Cortex of kidney (tissue), 1 donor: Measurements from ENCODE around the gene TBL1X.

ENCODE experiments used
- DNase-seq: peaks from one replicate; lab custom pipeline; 2025; lab: John Stamatoyannopoulos, UW

The TBL1X gene

DNA sequence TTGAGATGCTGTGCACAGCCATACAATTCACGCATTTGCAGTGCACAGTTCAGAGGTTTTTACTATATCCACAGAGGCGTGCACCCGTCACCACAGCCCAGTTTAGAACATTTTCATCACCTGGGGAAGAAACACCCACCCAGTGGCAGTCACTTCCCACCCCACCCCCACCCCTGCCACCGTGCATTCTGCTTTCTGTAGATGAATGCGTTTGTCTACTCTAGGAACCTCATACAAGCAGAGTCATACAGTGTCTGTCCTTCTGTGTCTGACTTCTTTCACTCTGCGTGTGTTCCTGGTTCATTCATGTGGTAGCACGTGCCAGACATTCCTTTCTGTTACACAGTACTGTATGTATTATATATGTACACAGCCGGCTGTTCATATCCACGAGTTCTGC lies 122.8 kb downstream of the TBL1X start:
- no peak for DNase-seq

DNA sequence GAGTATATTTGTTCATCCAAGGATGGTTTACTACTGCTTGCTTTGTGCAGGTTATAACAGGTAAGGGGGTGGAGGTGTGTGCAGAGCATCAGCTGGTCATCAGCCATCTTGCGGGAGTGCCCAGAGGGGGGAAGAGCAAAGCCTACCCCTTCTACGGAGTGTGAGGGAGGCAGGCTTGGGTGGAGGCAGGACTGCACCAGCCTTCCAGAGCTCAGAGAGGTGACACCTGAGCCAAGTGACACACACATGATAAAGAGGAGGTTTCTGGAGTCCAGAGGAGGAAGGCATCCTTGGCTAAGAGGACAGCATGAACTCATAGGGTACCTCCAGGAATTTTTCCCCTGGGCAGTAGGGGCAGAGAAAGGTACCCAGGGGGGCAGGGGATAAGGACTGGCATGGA lies 126.6 kb downstream of the TBL1X start:
- no peak for DNase-seq

DNA sequence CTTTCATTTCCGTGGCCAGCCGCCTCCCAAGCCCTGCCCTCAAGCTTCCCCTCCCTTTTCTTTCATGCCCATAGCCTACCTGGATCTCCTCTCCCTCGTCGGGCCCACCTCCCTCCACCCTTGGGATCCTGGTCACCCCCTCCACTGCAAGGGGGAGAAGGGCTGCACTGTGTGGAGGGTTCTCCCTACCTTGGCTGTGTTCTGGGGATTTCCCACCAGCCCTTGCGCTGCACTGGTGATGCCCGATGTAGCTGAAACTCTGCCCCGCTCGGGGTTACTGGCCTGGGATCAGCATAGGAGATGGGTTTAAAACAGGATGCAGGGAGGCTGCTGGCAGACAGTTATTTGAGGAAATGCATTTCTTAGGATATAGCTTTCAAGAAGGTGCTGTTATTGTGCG lies 128.9 kb downstream of the TBL1X start:
- DNase-seq, result no peak

DNA sequence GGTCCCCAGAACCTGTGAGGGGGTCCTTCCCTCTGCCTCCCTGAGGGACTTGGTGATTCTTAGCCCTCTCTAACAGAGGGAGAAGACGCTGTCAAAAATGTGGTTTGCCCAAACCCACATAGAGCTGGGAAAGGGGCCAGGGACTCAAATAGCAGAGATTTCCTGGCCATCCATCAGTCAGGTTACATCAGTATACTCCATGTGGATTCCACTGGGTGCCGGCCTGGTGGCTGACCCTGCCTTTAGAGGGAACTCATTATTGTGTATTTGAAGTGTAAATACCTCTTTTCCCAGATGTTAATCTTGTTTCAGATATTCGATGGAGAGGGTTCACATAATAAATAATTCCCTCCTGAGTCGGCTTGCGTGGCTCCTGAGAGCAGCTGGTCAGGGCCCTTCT lies 130.3 kb downstream of the TBL1X start:
- DNase-seq, result no peak

DNA sequence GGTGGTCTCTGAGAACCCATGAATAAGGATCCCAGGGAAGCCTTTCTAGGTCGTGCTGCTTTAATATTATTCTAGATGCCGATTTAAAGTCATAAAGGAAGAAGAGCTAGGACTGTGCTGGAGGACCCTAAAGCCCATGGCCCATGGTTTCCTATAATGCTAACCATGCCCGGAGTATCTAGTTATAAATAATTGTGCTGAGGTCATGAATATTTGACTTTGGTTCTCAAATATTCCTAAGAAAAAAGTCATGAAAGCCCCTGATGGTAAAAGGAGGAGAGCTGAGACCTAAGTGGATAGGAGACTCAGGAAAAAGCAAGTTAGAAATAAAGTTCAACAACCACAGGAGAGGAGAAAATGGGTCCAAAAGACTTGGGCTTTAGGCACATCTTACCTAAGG lies 132.0 kb downstream of the TBL1X start:
- DNase-seq, result no peak

DNA sequence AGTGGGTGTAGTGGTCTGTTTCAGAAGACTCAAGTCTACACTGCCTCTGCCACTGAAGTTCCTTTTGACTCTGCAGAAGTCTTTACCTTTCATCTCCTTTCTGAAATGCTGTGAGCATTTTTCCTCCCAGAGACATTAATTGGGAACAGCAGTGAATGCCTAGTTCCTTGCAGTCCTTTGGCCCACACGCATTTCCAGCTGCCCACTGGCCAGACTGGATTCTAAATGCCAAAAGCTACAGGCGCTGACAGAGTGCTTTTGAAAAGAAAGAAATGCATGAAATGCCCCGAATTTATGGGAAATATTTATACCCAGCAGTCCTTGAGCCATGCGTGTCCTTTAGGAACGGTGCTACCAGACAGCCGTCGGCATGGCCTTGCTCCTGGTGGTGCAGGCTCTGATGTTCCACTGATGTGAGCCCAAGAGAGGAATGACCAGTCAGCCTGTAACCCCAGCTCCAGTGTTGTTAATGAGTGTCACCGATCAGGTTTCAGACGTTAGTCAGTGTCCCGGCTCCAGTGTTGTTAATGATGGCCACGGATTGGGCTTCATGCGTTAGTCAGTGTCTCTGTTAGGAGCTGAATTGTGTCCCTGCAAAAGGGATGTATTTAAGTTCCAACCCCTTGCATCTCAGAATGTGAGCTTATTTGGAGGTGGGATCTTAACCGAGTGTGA lies 132.6 kb downstream of the TBL1X start:
- no peak for DNase-seq

DNA sequence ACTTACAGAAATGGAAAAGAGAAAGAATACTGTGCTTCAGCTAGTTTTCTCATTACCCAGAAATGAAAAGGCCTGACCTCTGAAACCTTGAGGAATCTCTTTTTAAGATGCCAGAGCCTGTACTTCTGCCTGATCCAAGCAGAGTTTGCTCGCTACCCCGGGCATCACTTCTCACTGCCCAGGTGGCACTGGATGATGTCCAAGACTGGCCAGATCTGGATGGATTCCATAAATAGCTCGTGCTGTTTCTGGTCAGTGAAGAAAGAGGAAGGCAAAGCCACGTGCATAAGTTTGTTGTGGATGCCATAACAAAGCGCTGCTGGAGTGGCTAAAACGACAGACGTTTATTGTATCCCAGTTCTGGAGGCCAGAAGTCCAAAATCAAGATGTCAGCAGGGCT lies 133.5 kb downstream of the TBL1X start:
- no peak for DNase-seq

DNA sequence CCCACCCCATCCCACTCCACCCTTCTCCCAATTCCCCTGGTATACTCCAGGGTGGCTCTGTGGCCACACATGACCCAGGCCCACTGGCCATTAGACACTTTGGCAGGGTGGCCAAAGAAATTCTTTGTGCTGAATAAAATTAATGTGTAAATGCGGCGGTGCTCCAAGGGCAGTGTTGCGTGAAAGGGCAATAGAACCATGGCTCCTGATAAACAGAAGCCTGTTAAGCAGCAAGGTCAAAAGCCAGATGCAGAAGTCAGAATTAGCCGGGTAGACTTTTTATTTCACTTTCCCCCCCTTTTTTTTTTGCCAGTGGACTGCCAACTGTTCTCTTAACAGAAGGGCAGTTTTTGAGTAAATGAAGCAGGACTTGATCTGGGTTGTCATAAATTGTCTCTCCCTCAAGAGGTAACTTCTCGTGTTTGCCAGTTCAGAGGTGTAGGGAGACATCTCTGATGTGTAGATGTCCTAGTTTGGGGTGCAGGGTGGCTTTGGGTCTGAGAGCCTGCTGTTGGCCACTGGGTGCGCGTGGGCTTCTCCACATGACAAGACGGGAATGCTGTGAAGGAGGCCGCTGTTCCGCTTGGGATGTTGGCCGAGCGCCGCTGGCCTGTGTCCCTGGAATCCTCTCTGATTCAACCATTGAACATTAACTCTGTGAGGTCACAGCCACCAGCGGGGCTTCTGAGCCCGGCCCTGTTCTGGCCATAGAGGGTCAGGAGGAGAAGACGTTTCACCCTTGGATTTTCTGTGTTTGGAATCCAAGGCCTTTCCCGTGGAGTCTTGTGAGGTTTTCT lies 139.5 kb downstream of the TBL1X start:
- DNase-seq, result no peak

DNA sequence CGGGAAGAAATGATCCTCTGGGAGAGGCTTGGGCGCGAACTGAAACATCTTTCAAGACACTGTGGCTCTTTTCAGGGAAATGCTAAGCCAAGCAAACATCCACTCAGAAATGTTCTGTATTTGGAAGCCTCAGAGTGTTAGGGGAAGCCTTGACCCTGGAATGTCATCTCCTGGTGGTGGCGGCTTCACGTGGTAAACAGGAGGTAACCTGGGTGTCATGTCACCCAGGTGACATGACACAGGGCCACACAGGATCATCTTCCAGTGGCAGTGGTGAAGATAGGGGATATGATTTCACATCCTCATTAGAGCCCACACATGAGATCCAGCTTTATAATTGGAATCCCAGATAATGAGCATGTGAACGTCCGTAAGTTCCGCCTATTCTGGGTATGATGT lies 140.0 kb downstream of the TBL1X start:
- DNase-seq, result no peak

DNA sequence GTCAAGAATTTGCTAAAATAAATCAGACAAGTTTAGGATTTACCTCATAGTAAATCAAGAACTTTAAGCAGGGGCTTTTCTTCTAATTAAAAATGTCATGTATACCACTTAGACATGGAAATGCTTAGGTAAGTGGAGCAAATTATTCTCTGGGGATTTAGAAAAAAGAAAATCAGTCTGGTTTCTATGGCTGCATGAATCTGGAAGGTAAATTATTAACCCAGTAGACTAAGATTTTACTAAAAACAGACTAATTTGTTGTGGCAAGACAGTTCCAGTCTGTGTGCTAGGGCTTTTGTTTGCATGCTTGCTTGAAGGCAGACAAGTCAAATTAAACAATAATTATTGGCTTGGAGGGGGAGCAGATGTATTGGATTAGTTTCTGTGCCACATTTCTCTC lies 140.6 kb downstream of the TBL1X start:
- DNase-seq, result no peak

DNA sequence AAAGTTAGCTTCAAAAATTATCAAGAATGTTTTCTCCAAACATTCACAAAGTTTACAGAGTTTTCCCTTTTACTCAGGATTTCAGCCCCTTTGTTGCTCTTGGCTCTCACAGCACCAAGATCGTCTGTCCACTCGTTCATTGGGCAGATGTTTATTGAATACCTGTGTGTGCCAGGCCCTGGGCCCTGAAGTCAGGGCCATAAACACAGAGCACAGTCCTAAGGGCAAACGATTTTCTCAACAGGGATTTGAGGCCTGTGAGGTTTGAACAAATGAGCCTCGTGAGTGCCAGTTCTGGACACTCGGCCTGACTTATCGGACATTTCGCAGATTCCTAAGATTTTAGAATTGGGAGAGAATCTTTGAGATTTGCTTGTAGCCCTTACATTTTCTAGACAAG lies 142.1 kb downstream of the TBL1X start:
- no peak for DNase-seq

DNA sequence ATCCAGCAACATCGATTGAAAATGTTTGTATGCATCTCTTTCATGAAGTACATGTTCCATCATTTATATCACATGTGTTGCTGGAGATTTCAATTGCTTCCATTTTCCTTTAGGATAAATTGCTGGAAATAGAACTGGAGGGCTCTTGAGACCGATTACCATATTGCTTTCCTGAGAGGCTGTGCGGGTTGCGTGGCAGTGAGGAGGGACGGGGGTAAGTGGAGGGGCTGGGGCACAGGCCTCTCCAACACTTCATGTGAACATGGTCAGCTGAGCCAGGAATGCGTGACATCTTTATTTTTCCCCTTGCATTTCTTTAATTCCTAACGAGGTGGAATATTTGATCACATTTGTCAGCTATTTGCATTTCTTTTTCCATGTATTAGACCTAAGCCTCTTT lies 144.6 kb downstream of the TBL1X start:
- DNase-seq, result no peak

DNA sequence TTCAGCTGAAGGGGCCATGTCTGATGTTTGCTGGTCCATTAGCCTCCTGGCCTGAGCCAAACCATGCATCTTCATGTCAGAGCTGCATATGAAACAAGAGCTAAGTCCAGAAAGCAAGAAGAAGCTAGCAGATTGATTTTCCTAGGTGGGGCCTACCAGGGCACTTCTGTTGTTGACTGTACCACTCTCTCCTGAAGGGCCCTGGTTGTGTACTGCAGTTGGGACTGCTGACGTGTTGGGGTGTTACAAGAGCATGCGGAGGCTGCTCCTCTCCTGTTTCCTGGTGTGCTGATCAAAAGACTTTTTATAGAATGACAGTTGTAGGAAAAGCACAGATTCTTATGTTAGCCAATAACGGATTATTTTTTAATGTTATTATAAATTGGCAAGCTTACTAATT lies 145.1 kb downstream of the TBL1X start:
- DNase-seq, result no peak

DNA sequence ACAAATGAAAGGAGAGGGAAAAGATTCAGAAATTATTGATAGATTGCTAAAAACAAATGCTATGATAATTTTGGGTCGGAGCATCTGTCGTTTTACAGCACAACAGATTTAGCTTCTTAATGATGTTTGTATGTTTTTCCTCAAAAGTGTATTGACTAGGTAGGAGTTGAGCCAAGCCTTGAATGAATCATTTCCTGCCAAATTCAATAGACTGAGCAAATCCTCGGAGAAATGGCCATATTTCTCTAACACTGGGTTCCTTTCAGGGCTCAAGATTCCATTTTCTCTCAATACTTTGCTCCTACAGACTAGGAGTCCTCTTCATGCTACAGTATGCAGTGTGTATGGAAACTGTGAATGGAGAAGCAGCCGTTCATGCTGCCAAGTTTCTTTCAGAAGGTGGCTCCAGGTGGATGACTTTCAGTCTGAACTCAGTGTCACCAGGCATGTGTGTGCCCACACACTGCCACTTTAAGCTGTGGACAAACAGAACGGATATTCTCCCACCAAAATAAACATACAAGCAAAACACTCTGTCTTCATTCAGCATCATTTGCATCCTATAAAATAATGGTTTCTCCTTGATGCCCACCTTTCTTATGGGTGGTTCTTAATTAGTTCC lies 146.0 kb downstream of the TBL1X start:
- no peak for DNase-seq

DNA sequence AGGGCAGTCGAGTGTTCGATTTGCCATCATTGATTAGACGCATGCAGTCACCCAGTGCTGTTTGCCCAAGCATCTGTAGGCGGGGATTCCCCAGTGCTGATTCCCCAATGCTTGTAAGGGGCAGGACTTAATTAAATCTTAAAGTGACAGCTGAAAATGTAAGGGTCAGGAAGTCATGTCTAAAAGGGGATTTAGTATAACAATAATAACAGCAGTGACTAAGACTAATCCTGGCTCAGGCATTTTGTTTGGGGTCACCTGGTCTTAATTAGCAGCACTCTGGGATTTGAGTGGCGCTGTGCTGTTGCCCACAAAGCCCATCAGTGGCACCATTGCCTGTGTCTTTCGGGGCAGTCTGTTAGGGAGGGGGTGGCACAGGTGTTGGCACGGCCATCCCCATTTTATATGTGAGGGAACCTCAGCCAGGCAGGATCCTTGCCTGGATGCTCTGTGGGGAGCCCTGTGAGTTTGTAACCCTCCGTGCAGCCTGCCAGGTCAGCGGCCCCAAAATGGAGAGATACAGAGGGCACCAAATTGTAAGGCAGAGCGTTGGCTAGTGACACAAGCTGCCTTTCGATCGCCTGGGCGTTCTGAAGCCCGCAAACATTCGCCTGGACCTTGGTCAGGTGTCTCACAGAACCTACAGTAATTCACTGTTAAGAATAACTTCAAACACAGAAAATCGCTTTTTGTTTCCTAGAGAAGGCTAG lies 146.7 kb downstream of the TBL1X start:
- no peak for DNase-seq

DNA sequence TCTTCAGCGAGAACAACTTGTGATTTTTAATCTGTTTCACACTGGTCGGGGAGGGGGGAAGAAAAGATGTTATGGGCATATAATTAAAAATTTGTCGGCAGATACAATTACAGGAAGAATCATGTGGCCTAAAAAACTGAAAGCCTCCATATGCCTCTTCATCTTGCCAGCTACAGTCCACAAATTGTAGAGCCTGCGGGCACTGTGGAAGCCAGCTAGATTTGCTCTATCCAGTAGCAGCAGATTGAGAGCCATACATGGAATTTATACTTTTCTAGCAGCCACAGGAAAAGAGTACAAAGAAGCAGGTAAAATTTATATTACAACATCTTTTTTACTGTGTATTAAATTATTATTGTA lies 147.3 kb downstream of the TBL1X start:
- no peak for DNase-seq

DNA sequence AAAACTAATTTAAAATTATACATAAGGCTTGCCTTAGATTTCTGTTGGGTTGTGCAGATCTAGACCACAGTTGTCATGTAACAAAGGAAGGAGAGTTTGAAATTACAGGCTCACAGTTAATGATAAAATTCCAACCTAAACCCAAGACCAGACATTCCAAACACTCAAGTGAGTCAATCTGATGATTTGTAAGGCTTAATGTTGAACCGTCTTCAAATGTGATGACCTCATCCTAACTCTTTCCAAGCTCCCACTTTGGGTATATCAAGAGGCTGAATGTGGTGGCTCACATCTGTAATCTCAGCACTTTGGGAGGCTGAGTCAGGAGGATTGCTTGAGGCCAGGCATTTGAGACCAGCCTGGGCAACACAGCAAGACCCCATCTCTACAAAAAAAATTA lies 149.2 kb downstream of the TBL1X start:
- DNase-seq, result no peak

DNA sequence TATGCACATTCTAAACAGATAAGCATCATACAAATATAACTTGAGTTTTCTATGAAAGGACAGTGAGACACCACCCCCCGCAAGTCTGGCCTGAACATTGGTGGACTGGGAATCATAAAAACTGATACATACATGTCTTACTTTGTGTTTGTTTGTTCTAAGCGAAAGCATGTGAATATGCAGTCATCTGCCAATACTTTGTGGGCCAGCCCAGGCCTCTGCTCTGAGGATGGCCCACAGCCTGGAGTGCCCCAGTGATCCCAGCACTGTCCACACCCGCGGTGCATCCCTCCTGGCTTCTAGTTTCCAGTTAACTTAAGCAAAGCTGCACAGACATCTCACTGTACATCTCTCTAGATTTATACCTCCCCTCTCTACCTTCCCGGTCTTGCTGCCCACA lies 154.3 kb downstream of the TBL1X start:
- no peak for DNase-seq

DNA sequence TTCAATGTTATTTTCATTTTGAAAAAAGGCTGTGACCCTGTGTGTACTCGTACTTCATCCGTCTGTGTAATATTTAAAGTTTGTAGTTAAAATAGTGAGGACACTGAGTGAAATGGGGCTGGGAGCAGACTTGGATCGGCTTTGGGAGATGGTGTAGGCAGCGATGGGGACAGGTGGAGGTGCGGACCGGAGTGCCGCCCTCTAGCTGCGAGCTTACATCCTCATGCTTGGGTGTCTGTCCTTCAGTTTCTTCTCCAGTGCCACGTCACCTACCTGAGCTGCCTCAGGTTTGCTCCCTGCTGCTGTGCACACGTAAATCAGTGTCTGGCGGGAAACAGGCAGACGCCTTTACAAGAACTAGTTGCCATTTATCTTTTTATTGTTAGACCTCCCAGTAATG lies 154.7 kb downstream of the TBL1X start:
- DNase-seq, result no peak

DNA sequence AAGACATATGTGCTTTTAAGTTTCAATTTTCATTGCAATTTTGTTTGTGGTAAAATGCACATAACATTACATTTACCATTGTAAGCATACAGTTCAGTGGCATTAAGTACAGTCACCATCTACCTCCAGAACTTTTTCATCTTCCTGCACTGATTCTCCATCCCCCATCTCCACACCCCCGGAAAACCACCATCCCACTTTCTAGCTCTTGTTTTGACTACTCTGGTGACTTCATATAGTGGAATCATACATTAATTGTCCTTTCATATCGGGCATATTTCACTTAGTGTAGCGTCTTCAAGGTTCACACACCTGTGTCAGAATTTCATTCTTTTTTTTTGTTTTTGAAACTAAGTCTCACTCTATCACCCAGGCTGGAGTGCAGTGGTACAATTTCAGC lies 157.3 kb downstream of the TBL1X start:
- no peak for DNase-seq

DNA sequence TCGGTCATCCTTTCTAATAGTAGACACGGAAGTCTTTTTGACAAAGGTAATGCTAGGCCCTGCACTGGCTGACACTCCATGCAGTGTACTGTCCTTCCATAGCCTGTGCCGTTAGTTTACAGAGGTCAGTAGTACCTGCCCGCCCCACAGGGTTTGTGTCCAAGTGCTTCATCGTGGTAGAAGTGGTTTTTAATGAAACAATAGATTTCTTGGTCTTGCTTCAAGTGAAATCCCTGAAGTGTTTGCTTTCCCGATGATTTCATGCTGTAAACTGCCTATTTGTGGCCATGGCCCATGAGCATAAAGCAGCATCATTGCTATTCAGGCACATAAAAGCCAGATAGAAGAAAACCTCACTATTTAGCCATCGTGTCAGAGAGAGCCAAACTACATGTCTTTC lies 161.5 kb downstream of the TBL1X start:
- no peak for DNase-seq

DNA sequence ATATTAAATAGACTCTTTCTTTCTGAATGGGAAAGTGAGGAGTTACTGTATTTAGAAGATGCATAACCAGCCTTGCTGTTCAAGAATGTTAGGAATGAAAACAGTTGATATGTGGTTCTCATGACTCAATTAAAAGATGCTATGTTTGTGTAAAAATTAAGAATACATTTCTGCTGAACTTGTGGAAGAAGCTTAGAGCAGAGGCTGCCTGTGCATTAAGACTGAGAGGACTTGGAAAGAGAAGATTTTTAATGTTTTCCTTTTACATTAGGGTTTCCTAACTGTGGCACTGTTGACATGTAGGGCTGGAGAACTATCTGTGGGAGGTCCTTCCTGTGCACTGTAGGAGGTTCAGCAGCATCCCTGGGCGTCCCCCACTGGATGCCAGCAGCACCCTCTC lies 163.1 kb downstream of the TBL1X start:
- DNase-seq, result no peak
